ENCODE measurements around the gene PGAP2. TPM values are rescaled to one million over a fixed set of nuclear protein-coding genes. Genes with fewer than 3 reads are reported as not detected.

PGAP2 gene
- total and polyA plus RNA-seq, 2 of the 13 experiments (the other 11 are each of a cell fraction or from before 2014, with no cell fraction given) = 21.5 to 47.8 TPM

- no peak overlapping the region for H3K4me3 ChIP-seq (replicated peaks in 1 of 3; ENCODE audit: insufficient read depth in 1 of 3, low read depth in 2 of 3, low read length in 3 of 3)
- H3K27ac ChIP-seq (ENCODE audit: extremely low read length, insufficient read depth, low read length) = no peak overlapping the region
- TF ChIP-seq NKX3-1 (CRISPR knock-in tag; IDR thresholded peaks at IDR 0.05) = no peak
- TF ChIP-seq MAFF (IDR thresholded peaks at IDR 0.05; ENCODE audit: low read depth, low read length) = no peak
- TF ChIP-seq, protein P1, sequence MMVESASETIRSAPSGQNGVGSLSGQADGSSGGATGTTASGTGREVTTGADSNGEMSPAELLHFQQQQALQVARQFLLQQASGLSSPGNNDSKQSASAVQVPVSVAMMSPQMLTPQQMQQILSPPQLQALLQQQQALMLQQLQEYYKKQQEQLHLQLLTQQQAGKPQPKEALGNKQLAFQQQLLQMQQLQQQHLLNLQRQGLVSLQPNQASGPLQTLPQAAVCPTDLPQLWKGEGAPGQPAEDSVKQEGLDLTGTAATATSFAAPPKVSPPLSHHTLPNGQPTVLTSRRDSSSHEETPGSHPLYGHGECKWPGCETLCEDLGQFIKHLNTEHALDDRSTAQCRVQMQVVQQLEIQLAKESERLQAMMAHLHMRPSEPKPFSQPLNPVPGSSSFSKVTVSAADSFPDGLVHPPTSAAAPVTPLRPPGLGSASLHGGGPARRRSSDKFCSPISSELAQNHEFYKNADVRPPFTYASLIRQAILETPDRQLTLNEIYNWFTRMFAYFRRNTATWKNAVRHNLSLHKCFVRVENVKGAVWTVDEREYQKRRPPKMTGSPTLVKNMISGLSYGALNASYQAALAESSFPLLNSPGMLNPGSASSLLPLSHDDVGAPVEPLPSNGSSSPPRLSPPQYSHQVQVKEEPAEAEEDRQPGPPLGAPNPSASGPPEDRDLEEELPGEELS (CRISPR knock-in tag; IDR thresholded peaks at IDR 0.05) = no peak
- no peak for TF ChIP-seq SOX5 (CRISPR knock-in tag; IDR thresholded peaks at IDR 0.05; ENCODE audit: borderline replicate concordance)
- no peak for TF ChIP-seq ZNF703 (CRISPR knock-in tag; IDR thresholded peaks at IDR 0.05; ENCODE audit: borderline replicate concordance)
- TF ChIP-seq FOXC1 (CRISPR knock-in tag; IDR thresholded peaks at IDR 0.05; ENCODE audit: borderline replicate concordance) = no peak
- no peak for TF ChIP-seq ZNF331 (CRISPR knock-in tag; IDR thresholded peaks at IDR 0.05)
- TF ChIP-seq GTF3A (CRISPR knock-in tag; conservative IDR thresholded peaks at IDR 0.05) = no peak
- TF ChIP-seq, protein P2, sequence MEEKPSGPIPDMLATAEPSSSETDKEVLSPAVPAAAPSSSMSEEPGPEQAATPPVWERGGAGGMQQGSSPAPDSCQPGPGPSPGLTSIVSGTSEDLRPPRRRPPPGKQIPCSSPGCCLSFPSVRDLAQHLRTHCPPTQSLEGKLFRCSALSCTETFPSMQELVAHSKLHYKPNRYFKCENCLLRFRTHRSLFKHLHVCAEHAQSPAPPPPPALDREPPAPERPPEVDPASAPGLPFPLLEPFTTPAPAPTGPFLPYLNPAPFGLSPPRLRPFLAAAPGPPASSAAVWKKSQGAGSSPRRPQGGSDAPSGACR (CRISPR knock-in tag; IDR thresholded peaks at IDR 0.05) = no peak
- TF ChIP-seq DNMT1 (CRISPR knock-in tag; IDR thresholded peaks at IDR 0.05) = no peak
- TF ChIP-seq, protein P3, sequence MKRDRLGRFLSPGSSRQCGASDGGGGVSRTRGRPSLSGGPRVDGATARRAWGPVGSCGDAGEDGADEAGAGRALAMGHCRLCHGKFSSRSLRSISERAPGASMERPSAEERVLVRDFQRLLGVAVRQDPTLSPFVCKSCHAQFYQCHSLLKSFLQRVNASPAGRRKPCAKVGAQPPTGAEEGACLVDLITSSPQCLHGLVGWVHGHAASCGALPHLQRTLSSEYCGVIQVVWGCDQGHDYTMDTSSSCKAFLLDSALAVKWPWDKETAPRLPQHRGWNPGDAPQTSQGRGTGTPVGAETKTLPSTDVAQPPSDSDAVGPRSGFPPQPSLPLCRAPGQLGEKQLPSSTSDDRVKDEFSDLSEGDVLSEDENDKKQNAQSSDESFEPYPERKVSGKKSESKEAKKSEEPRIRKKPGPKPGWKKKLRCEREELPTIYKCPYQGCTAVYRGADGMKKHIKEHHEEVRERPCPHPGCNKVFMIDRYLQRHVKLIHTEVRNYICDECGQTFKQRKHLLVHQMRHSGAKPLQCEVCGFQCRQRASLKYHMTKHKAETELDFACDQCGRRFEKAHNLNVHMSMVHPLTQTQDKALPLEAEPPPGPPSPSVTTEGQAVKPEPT (CRISPR knock-in tag; IDR thresholded peaks at IDR 0.05; ENCODE audit: low read depth) = no peak
- TF ChIP-seq ZFP62 (CRISPR knock-in tag; IDR thresholded peaks at IDR 0.05) = no peak
- TF ChIP-seq ZNF629 (CRISPR knock-in tag; conservative IDR thresholded peaks at IDR 0.05) = no peak
- H3K79me2 ChIP-seq (ENCODE audit: insufficient read depth, low read length) = no peaks in the 10 kb centered on the region
- no peaks in the 10 kb centered on the region for H3K27me3 ChIP-seq (ENCODE audit: control insufficient read depth in 1 of 2, insufficient read depth in 2 of 2, low read length in 2 of 2)
- no peaks in the 10 kb centered on the region for H3K9me3 ChIP-seq (ENCODE audit: low read length)
- H3K4me1 ChIP-seq (ENCODE audit: insufficient read depth, low read length) = no peaks in the 10 kb centered on the region
- POLR2A ChIA-PET = no interaction called here
- WGBS (ENCODE audit: low lambda C conversion rate) = 94% methylated on average over 3 of the region's 3 CpGs
- FAIRE-seq (no peak), ATAC-seq (no peak), DNase-seq (ENCODE audit: low spot score) (no peak)
- in situ Hi-C loops (cut with HindIII; ENCODE audit: extremely low pct_ligation_motif_present, low pct_unique_long_range_greater_than_20kb) = no loop called here
- no TSS peak for BruUV-seq (replicated peaks)
- intact Hi-C loops (cut with micrococcal nuclease; ENCODE audit: unreplicated experiment) = no loop called here
- no peak overlapping the region for H3K4me2 ChIP-seq (ENCODE audit: low read depth, low read length)
- H4K20me1 ChIP-seq (ENCODE audit: insufficient read depth, low read length) = peaks cover 3% of the 10 kb centered on the region; the same call in 1 of the 2 replicates
- no peak overlapping the region for H3K9ac ChIP-seq (ENCODE audit: insufficient read depth, low read depth, low read length)
- H2AFZ ChIP-seq (ENCODE audit: low read length) = no peak overlapping the region
- H3K36me3 ChIP-seq (replicated peaks in 1 of 2; ENCODE audit: control insufficient read depth in 1 of 2, insufficient read depth in 2 of 2, low read length in 2 of 2) = peaks cover 7 to 32% of the 10 kb centered on the region in 2 experiments; a peak in 4 of 5 replicates
- CTCF ChIA-PET (ENCODE audit: low intra/inter-chr PET ratio, low total read pairs) = no interaction called here
Observed at GRCh38 chr11:3823303-3823702, 14.9 kb downstream of the PGAP2 start.

Data from HepG2 (cell line).